ENCODE results near the gene ANKFN1.

DNA sequence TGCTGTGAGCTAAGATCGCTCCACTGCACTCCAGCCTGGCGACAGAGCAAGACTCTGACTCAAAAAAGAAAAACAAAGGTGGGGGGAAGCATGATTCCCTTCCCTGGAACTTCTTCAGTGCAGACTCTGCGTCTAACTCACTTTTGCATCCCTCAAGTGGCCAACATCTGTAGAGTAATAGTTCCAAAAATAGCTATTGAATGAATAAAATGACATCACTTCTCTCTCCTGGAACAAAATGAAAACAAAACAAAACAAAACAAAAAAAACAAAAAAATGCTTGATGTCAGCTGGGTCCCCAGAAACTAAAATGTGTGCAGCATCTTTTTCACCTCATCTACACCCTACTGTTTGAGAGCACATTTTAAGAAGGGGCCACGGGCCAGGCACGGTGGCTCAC is 242.5 kb downstream of the ANKFN1 start:
- TF ChIP-seq, protein P1, sequence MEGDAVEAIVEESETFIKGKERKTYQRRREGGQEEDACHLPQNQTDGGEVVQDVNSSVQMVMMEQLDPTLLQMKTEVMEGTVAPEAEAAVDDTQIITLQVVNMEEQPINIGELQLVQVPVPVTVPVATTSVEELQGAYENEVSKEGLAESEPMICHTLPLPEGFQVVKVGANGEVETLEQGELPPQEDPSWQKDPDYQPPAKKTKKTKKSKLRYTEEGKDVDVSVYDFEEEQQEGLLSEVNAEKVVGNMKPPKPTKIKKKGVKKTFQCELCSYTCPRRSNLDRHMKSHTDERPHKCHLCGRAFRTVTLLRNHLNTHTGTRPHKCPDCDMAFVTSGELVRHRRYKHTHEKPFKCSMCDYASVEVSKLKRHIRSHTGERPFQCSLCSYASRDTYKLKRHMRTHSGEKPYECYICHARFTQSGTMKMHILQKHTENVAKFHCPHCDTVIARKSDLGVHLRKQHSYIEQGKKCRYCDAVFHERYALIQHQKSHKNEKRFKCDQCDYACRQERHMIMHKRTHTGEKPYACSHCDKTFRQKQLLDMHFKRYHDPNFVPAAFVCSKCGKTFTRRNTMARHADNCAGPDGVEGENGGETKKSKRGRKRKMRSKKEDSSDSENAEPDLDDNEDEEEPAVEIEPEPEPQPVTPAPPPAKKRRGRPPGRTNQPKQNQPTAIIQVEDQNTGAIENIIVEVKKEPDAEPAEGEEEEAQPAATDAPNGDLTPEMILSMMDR (IDR thresholded peaks at IDR 0.05): no peak
- TF ChIP-seq POLR2A (IDR thresholded peaks at IDR 0.05; ENCODE audit: low read depth): no peak
- TF ChIP-seq POLR2AphosphoS5 (IDR thresholded peaks at IDR 0.05): no peak
- no peak for TF ChIP-seq EP300 (IDR thresholded peaks at IDR 0.05)
